NCI-H748 (cell line): ENCODE measurements around the gene SELENOS.
A peak's percentile ranks its signal among the peaks of the same experiment; 100 is the strongest.
"Not testable (repeated sequence)": the region's sequence is repeated elsewhere in the genome, so short reads cannot be mapped to it uniquely, and the experiment has no call there.

Experiments
- DNase-seq: peaks from one replicate; lab custom pipeline; 2025; ENCODE audit not compliant: unreplicated experiment; lab: John Stamatoyannopoulos, UW

SELENOS gene

DNA sequence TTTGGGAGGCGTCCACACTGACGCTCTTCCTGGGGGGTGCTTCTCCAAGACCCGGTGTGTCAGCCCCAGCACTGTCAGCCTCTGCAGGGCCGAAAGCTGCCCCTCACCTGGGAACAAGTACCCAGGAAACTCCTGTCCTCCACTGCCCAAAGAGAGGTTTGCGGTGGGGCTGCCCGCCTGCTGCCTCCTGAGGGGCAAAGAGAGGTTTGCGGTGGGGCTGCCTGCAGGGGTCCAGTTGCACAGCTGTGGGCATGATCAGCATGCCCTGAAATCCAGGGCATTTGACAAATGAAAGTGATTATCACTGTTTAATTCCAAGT lies 32.8 kb upstream of the SELENOS start:
- no peak for DNase-seq

DNA sequence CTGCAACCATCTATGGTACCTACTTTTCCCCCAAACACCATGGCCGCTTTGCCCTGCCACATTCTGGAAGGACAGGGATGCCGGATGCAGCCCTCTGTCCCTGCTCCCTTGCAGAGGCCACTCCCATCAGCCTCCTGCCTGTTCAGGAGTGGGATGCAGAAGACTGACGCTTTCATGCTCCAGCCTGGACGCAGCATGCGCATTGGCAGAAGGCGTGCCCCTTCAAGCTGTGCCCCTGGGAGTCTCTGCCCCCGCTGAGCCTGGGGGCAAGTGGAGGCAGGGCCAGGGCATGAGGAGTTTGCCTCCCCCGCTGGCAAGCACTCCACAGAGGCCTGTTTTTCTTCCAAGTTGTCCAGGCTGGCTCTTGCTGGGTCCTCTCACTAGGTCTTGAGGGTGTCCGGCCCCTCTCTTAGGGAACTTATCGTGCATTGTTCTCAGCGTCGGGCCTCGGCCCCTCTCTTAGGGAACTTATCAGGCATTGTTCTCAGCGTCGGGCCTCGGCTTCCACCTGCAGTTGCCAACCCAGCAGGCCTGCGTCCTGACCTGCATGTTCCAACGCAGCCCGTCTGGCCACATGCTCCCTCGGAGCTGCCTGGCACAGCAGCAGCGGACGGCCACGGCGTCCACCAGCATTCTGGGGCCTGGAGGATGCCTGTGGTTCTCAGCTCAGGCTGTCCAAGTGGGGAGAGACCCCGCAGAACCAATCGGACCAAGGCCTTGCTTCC lies 32.3 kb upstream of the SELENOS start:
- DNase-seq = no peak

DNA sequence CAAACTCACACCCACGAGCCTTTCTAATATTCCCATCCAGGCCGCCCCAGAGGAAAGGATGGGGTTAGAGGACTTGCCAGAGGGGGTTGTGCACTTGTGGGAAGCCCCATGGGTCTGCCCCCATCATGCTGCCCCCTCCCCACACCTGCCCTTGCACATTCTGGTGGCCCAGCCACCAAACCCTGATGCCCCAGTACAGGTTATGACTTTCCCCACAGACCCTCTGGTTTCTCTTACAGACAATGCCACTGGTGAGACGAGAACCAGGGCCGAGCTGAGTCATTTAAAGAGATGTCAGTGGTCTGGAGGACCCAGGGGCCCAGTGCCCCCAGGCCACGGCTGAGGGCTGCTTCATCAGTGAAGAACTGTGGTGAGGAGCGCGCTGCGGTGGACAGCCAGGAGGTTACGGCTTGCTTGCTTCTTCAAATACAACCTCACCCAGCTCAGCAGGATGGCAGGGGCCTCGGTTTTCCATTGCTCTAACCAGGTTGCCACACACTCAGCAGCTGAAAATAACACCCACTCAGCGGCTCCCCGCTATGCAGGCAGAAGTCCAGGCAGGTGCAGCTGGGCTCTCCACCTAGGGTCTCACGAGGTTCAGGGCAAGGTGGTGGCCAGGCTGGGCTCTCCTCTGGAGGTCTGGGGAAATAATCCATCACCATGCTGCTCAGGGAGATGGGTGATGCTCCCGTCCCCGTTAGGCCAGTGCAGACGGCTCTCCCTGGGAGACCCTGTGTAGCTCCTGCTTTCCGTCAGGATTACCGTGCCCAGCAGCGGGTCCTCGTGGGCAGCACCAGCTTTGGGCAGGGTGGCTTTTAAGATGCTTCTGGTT lies 31.5 kb upstream of the SELENOS start:
- no peak for DNase-seq

DNA sequence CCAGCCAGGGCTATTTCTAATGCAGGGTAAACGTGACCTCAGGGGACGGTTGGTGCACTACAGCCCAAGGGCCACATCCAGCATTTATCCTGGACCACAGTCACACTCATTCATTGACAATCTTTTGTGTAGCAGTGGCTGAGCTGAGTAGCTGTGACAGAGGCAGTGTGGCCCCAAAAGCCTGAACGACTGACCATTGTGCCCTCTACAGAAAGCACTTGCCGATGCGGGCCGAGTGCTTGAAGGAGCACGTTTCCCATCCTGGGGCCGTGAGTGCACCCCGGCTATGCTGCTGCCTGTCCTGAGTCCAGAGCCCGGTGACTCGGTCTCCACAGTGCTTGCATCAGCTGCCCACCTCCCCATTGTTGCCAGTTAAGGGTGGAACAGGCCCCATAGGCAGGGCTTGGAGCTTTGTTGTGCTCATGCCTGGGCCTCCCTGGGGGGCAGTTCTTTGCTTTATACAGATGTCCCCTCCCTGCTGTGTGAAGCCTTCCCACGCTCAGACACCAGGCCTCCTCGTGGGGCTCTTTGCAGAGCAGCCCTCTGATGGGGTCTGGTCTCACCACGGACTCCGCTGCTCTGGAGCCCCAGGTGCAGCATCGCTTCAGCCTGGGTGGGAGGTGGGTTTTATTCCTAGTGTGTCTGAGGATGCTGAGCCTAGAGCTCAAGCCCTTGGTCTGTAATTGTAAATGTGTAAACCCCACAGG lies 30.8 kb upstream of the SELENOS start:
- no peak for DNase-seq

DNA sequence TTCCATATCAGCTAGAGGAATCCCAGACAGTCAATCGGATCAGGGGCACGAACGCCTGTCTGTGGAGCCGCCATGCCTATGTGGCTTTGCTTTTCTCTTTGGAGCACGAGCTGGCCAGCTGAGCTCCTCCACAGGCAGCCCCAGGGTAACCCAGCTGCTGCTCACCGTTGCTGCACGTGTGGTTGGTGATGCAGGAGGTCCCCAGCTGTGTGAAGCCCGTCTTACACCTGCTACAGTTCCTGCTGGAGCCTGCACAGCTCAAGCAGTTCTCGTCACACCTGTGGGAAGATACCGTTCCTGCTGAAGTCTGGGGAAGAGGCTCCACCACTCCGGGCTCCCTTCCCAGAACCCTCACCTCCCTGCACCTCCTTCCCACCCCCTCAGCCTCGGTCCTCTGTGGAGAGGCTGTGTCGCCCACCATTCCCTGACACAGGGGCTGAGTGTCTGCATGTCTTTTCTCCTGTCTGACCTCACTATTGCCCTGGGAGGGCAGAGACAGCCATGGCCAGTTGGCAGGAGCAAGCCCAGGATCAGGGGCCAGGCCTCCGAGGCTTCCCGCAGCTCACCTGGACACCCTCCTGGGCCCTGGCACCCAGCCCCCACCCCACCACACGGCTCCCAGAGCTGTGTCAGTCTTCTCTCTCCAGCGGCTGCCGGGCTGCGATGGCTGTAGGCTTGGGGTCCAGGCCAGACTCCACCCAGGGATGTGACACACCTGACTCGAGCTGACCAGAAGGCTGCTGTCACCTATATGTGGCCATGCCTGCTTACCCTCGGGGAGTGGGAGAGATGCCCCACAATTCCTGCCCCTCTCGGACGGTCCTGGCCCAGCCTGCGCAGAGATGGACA lies 30.0 kb upstream of the SELENOS start:
- DNase-seq = no peak

DNA sequence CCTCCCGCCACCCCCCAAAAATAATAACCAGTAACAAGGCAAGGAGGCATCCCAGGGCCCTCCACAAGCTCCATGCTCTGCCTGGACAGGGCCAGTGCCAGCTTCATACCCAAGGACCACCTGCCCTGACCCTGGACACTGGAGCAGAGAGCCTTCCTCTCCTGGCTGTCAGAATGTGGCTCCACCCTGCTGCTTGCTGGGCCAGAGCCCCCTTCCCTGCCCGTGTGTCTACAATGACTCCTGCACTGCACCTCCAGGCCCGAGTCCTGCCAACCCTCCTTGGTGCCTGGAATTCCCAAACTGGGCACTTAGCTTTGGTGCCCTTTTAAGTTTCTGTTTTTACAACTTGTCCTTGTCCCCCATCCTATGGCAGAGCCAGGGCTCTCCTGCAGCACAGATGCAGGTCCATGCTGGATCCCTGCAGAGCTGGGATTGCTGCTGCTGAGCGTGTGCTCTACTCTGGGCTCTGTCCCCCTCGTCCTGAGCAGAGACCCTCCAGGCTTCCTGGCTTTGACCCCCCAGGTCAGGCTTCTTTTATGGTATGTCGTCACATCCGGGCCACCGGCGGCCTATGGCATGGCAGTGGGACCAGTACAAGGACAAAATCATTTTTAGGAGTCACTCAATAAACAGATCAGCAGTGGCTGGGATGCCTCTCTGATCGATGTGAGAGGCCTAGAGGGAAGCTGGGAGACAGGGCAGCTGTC lies 29.2 kb upstream of the SELENOS start:
- DNase-seq = no peak

DNA sequence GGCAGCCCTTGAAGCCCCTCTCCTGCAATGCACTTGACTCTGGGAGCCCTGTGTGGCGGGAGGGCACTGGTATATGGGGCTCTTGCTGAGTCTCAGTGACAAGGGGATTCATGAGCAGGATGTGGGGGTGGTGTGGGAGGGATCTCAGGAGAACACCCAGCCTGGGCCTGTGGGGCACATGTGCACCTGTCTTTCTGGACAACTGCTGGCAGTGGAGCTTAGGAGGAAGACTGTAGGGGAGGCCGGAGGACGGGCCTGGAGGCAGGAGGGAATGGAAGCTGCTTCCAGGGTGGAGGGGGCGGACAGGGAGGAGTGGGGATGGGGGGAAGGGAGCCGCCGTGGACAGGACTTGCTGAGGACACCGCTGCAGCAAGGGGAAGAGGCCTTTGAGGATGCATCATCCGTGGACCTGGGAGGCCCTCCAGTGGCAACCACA lies 28.6 kb upstream of the SELENOS start:
- no peak for DNase-seq

DNA sequence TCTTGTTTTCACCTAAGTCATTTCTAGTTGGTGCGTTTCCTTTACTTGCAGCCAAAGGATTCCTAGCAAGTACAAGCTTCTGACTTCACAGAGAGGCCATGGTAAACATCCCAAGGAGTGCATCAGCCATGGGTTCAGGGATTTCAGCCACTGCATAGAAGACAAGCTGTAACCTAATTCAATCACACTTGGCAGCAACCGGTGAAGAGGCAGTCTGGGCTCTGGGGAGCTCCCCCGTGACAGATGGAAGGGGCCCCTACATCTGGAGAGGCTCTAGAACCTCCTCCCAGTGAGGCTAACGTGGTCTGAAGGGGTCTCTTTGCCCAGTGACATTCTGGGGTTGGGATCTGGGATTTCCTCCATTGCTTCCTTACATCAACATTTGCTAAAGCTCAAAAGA lies 26.1 kb upstream of the SELENOS start:
- no peak for DNase-seq

DNA sequence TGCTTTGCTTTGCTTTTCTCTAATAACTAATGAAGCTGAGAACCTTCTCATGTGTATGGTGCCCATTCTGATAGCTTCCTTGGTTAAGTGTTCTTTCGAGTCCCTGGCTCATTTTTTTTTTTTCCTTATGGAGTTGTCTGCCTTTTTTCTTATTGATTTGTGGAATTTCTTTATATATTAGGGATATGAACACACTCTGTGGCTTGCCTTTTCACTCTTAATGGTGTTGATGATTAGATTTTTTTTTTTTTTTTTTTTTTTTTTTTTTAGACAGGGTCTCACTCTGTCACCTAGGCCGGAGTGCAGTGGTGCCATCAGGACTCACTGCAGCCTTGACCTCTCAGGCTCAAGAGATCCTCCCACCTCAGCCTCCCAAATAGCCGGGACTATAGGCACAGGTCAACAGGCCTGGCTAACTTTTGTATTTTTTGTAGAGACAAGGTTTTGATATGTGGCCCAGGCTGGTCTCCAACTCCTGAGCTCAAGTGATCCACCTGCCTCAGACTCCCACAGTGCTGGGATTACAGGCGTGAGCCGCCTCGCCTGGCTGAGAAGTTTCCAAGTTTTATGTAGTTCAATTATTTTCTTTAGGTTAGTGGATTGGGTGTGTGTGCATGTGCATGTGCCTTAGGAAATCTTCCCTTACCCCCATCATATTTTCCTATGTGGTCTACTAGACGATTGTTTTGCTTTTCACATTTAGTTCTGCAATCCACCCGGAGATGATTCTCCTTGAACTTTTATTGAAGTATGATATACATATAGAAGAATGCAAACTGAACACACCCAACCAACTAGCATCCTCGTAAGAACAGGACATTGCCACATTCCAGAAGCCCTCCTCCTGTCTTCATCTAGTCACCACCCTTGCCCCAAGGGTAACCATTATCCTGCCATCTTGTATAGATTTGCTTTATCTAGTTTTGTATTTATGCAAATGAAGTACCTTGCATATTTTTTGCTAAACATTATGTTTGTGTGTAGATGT lies 19.4 kb upstream of the SELENOS start:
- no peak for DNase-seq

DNA sequence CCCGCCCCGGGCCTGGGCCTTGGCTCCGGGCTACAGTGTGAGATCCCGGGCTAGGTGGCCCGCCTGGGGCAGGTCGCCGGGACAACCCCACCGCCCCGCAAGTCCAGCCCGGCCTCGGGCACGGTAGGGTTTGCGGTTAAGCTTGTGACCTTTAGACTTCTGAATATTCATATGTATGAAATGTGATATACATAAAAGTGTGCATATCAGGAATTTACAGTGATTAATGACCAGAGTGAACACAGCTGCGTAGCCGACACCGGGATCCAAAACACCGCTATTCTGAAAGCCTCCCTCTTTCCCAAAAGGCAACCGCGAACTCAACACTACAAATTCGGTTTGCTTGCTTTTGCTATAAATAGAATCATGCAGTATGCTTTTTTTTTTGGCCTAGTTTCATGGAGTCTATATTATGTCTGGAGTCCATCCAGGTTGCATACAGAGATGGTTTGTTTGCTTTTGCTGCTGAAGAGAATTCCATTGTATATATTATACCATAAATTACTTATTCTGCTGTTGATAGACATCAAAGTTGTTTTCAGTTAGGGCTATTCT lies 18.4 kb upstream of the SELENOS start:
- DNase-seq = peak; percentile 13

DNA sequence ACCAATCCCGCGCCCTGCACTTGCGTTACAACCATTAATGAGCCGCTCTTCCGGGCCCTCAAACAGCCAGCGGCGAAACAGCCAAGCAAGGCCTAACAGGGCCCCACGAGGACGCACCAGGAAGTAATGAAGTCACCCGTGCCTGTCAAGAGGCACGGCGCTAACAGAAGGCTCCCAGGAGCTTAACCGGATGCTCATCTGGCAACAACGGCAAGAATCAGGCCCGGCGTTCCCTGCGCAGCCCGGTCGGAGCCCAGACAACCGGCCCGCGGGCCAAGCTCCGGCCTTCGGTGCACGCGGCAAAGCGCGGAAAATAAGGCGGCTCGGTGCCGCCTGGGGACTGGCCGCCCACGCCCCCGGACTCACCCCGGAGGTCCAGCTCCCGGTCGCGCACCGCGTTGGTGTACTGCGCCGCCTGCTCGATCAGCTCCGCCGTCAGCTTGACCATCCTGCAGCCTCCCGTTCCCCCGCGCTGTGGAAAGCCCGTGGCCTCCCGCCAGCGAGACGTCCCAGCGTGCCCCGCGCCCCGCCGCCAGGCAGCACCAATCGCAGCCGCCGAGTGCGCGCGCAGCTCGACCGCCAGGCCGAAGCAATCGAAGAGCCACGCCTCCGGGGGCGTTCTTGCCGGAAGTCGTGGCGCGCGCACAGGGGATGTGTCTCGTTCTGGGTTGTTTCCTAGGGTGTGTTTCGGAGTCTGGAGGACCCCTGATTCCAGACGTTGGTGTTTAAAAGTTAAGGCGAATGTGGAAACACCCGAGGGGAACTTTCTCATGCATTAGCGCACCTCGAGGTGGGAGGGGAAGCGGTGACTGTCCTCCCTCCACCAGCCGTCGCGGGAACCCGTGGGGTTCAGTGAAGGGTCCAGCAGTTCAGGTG lies 17.7 kb upstream of the SELENOS start, which contains the start of gene SNRPA1:
TSS of gene SNRPA1 (minus strand) at position 518 of the 876 bp plus-strand sequence. CDS start at position 448, 70 bp downstream.
- DNase-seq = peak; percentile 93

DNA sequence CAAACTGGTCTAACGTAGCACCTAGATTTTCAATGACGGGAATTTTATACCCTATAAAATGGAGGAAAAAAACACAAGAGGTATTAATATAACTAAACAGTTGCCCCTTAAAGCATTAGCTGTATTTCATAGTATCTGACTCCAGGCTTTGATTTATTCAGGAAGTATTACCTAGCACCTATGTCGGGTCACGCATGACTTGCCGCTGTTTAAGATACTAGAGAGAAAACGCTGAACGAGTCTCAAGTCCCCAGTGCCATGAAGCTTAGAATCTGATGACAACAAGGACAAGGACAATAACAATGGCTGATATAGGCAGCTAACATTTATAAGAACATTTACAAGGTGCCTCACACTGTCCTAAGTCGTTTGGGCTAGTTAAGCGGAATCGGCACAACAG lies 15.8 kb upstream of the SELENOS start:
- no peak for DNase-seq

DNA sequence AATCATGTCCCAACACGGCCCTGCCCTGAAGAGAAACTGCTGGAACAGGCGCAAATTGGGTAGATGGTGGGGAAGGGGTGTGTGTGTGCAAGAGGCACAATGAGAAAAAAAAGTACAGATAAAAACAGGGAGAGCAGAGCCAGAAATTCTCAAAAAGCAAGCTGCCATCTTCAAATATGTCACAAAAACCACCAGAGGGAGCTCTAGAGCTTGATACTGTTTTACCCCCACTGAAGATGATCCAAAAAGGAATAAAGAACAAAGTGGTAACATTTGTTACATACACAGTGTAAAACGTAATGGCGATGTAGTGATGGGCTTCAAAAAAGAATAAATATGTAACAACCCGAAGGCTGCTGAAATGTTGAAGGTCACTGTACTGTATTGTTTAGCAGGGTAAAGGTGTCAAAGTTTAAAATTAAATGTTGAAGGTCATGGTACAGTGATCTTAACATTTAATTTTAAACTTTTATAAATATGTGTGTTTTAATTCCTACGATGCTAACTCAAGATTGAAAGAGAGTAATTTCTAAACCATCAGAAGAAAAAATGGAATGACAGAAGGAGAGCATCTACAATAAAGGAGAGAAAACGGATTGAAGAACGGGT lies 11.7 kb upstream of the SELENOS start:
- DNase-seq = peak; percentile 40

DNA sequence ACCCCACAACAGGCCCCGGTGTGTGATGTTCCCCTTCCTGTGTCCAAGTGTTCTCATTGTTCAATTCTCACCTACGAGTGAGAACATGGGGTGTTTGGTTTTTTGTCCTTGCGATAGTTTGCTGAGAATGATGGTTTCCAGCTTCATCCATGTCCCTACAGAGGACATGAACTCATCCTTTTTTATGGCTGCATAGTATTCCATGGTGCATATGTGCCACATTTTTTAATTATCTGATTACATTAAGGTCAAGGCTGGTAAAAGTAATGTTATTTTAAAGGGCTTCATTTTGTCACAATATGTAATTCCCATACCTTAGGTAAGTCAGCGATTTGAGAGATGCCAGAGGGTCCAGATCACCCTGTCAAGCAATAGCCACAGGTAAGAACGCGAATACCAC lies 10.1 kb upstream of the SELENOS start:
- DNase-seq = not testable (repeated sequence)

DNA sequence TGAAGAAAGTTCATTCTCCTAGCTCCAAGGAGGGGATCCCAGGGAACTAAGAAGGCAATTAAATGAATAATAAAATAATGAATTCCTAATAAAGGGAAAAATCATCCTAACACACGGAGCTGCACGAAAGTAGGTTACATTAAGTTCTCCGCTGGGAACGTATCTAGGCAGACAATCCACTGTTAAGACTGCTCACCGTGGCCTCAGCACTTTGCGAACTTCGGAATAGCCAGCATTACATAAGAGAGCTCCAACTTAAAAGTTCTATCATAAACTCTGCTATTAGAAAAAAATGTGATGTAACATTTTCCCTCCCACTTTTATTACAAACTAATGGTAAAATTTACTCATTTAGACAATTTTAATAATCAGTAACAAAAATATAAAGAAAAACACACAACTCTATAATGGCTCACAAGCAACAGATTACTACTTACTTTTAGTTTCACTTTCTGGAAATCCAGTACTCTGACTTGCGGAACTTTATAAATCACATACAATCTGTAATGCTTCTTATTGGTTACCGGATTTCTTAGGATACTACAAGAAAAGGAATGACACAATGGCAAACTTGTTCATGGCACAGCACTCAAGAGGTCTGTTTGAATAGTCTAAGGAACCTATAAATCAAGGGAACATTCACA lies 9.3 kb upstream of the SELENOS start:
- no peak for DNase-seq

DNA sequence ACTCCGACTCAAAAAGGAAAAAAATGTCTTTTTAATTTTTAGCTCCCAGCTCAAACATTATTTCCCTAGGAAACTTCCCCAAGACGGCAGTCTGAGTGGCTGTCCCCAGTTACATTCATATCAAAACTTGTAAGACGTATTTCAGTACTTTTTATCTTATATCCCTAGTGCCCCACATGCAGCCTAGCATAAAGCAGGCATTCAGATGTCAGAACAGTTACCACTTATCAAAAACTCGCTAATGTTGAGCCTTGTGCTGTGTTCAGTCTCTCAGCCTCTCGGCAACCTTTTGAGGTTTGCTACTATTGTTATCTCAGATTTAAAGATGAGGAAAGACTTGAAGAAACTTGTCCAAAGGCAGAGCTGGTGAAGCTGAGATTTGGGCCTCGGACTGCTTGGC lies 6.6 kb upstream of the SELENOS start:
- DNase-seq = no peak

DNA sequence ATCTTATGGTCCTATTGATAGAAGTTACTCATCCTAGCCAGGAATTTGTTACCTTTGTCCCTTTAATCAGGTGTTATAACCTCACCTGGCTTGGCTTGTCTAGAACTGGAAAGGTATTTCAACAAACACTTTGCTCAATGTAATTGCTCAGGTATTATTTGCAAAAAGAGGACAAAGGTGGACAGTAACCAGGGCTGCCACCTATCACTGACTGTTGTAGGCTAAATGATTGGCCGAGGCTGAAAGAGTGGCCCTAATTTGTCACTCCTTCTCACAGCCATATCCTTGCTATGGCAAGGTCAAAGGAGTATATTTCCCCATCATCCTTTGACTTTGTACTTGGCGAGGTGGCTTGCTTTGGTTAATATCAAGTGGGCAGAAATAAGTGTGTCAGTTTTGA lies 2.7 kb upstream of the SELENOS start:
- no peak for DNase-seq
